SU-DHL-6 (cell line): ENCODE results near the gene DAAM1.
A peak's percentile ranks its signal among the peaks of the same experiment; 100 is the strongest.

Experiments used
- H2AFZ ChIP-seq: fragments of 200-600 bp; sonication (generic); 2 replicates; pipeline ENCODE4 v1.6.1; 2014; ENCODE audit warnings: low read depth, mild to moderate bottlenecking, moderate library complexity, mixed read lengths, antibody characterized with exemption, low read length; ENCODE audit not compliant: severe bottlenecking
- H3F3A ChIP-seq: fragments of 200-600 bp; shearing (Covaris generic); 2 replicates; pipeline ENCODE4 v1.6.0; 2016; ENCODE audit warnings: antibody characterized with exemption, mild to moderate bottlenecking; ENCODE audit not compliant: insufficient read depth
- H3K27ac ChIP-seq: fragments of 200-600 bp; sonication (generic); 2 replicates; pipeline ENCODE4 v1.5.1; 2016; ENCODE audit warnings: low read depth, mild to moderate bottlenecking, low read length, moderate library complexity, mixed read lengths
- H3K27me3 ChIP-seq: fragments of 200-600 bp; sonication (generic), shearing (Covaris generic); 2 replicates; pipeline ENCODE4 v1.6.0; 2014; ENCODE audit warnings: mild to moderate bottlenecking, low read length
- H3K36me3 ChIP-seq: fragments of 200-600 bp; sonication (generic); 2 replicates; pipeline ENCODE4 v1.6.1; 2014; ENCODE audit warnings: mild to moderate bottlenecking, low read length, mixed read lengths
- H3K4me2 ChIP-seq: fragments of 300-600, 200-600 bp; shearing (Covaris generic), sonication (generic); 2 replicates; pipeline ENCODE4 v1.6.0; 2014; ENCODE audit warnings: low read length, low read depth, mild to moderate bottlenecking; ENCODE audit not compliant: poor library complexity, severe bottlenecking
- H3K4me3 ChIP-seq: fragments of 200-600 bp; sonication (generic); 2 replicates; pipeline ENCODE4 v1.5.1; 2014; ENCODE audit warnings: antibody characterized with exemption, low read length, mild to moderate bottlenecking, mixed read lengths; ENCODE audit not compliant: insufficient read depth, poor library complexity, severe bottlenecking
- H3K79me2 ChIP-seq: fragments of 200-600 bp; sonication (generic); 2 replicates; pipeline ENCODE4 v1.6.1; 2014; ENCODE audit warnings: mild to moderate bottlenecking, low read length, moderate library complexity; ENCODE audit not compliant: insufficient read depth
- H3K9ac ChIP-seq: fragments of 200-600 bp; sonication (generic); 2 replicates; pipeline ENCODE4 v1.7.0; 2014; ENCODE audit warnings: mild to moderate bottlenecking, low read length
- H3K9me2 ChIP-seq: fragments of 200-600 bp; sonication (generic); replicated peaks from 2 replicates; pipeline ENCODE4 v1.6.1; 2014; ENCODE audit warnings: low read length; ENCODE audit not compliant: insufficient read depth
- H3K9me3 ChIP-seq: fragments of 200-600 bp; sonication (generic); 2 replicates; pipeline ENCODE4 v1.6.1; 2014; ENCODE audit warnings: low read length, mixed read lengths; ENCODE audit not compliant: insufficient read depth
- H4K20me1 ChIP-seq: fragments of 200-600 bp; sonication (generic); 2 replicates; pipeline ENCODE4 v1.6.1; 2014; ENCODE audit warnings: low read depth, mild to moderate bottlenecking, antibody characterized with exemption, low read length, moderate library complexity, mixed read lengths
- CTCF ChIP-seq: fragments of 200-600 bp; sonication (generic); IDR thresholded peaks from one replicate; pipeline ENCODE4 v1.5.1; 2017; ENCODE audit warnings: antibody characterized with exemption, mild to moderate bottlenecking, low read length, moderate library complexity; ENCODE audit not compliant: insufficient read depth, poor library complexity, severe bottlenecking
- EZH2phosphoT487 ChIP-seq: fragments of 200-600 bp; sonication (generic), shearing (Covaris generic); conservative IDR thresholded peaks from 2 replicates; pipeline ENCODE4 v1.6.1; 2018; ENCODE audit warnings: mild to moderate bottlenecking, antibody characterized with exemption, low read length, moderate library complexity, mixed read lengths

Gene DAAM1

GRCh38 chr14:59314953-59315599, 126.6 kb downstream of the DAAM1 start:
- TF ChIP-seq CTCF (no peak), EZH2phosphoT487 (no peak)
- no peak overlapping the region for H2AFZ ChIP-seq
- H3F3A ChIP-seq: no peaks in the 10 kb centered on the region; the same call in 1 of the 2 replicates
- H3K4me2 ChIP-seq: no peak overlapping the region
- H3K36me3 ChIP-seq: no peaks in the 10 kb centered on the region
- no peak overlapping the region for H3K27ac ChIP-seq
- no peaks in the 10 kb centered on the region for H3K27me3 ChIP-seq
- no peaks in the 10 kb centered on the region for H4K20me1 ChIP-seq
- H3K79me2 ChIP-seq: 0 out of 2 replicates have a peak, but pooled peaks cover 6% of the 10 kb centered on the region
- no peak overlapping the region for H3K4me3 ChIP-seq
- no peaks in the 10 kb centered on the region for H3K9me2 ChIP-seq
- no peaks in the 10 kb centered on the region for H3K9me3 ChIP-seq
- no peak overlapping the region for H3K9ac ChIP-seq

GRCh38 chr14:59316151-59316830, 127.8 kb downstream of the DAAM1 start:
- Histone ChIP-seq H3F3A (no peaks in the 10 kb centered on the region; the same call in 1 of the 2 replicates), H3K79me2 (0 out of 2 replicates have a peak, but pooled peaks cover 6% of the 10 kb centered on the region), H3K9me2 (no peaks in the 10 kb centered on the region), H3K4me2 (peak overlapping the region; percentile 52), H3K36me3 (peaks cover 8% of the 10 kb centered on the region), H3K27ac (peak overlapping the region; percentile 46), H3K4me3 (no peak overlapping the region), H4K20me1 (no peaks in the 10 kb centered on the region), H3K27me3 (no peaks in the 10 kb centered on the region), H3K9ac (peak overlapping the region; percentile 16; the same call in 1 of the 2 replicates), H3K9me3 (no peaks in the 10 kb centered on the region), H2AFZ (no peak overlapping the region)
- TF ChIP-seq EZH2phosphoT487 (no peak), CTCF (no peak)

DNA sequence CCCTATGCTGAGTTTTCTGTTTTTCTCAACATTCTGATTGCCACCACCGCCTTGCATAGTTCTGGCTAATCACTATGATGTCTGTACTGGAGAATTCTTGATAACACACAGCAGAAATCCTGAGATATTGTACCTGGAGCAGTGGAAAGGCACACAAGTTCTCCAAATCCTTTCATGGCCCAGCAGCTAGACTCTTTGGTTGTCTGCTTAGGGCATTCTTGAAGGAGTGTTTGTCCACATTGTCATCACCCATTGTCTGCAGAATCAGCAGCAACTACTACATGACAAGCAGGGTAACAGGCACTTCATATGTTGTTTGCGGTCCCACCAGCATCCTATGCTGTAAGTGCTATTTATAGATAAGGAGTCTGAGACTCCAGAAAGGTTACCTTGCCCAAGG, 128.9 kb downstream of the DAAM1 start:
- Histone ChIP-seq H3K36me3 (peaks cover 8% of the 10 kb centered on the region), H3F3A (no peaks in the 10 kb centered on the region; the same call in 1 of the 2 replicates), H3K9me2 (no peaks in the 10 kb centered on the region), H3K27me3 (no peaks in the 10 kb centered on the region), H3K9me3 (no peaks in the 10 kb centered on the region), H3K79me2 (0 out of 2 replicates have a peak, but pooled peaks cover 6% of the 10 kb centered on the region), H3K27ac (no peak overlapping the region), H2AFZ (no peak overlapping the region), H3K9ac (no peak overlapping the region), H3K4me2 (no peak overlapping the region), H4K20me1 (no peaks in the 10 kb centered on the region), H3K4me3 (no peak overlapping the region)
- no peak for TF ChIP-seq CTCF
- no peak for TF ChIP-seq EZH2phosphoT487
